NCI-H82 treated with DMSO at 0.1 percent for 48 hours (cell line): Measurements from ENCODE around the gene ESD.
"Not testable (repeated sequence)": the region's sequence is repeated elsewhere in the genome, so short reads cannot be mapped to it uniquely, and the experiment has no call there.

Source experiments
- DNase-seq: peaks from one replicate; lab custom pipeline; 2025; ENCODE audit not compliant: unreplicated experiment; lab: John Stamatoyannopoulos, UW

Gene ESD

DNA sequence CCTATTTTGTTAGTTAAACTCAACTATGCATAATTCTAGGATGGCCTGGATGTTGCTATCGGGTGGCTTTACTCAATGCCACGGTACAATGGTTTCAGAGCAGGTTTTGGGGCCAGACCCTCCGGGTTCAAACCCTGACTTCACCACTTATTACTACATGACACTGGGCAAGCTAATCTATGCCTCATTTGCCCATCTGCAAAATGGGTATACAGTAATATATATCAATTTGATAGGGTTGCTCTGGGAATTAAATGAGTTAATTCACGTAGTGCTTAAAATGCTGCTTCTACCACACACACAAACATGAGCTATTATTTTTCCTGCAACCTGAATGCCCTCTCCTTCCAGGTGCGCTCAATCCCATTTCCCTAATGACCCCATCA lies 839 bp downstream of the ESD start:
- no peak for DNase-seq

DNA sequence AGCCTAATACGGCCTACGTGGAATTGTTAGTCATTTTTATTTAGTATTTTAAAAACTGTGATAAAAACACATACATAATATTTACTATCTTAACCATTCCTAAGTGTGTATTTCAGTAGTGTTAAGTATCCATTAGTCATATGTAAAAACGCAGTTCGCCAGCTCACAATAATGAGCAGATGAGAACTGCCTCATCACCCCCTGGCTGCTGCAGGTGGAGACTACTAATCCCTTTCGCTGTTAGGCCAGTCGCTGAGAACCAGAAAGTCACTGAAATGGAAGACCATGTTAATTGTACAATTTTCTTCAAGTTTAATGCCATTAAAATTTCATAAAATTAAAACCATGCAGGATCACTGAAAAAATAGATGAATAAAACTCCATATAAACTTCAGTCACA lies 1.6 kb downstream of the ESD start:
- peak; percentile 94 for DNase-seq

DNA sequence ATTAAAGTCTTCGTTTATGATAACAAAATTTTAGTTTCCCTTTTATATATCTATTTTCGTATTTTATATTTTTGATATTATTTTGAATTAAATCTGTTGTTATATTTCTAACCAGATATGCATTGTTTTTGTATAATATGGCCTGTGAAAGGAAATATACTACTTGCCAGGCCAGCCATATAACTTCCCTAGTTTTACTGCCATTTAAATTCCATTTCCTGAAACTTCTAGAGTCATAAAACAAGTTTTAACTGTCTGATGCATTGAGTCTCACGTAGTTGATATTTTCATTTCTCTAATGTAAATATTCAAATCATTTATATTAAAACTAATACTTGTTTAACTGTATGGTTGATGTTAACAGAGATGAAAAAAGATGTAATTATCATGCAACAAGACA lies 13.5 kb downstream of the ESD start:
- DNase-seq = no peak

DNA sequence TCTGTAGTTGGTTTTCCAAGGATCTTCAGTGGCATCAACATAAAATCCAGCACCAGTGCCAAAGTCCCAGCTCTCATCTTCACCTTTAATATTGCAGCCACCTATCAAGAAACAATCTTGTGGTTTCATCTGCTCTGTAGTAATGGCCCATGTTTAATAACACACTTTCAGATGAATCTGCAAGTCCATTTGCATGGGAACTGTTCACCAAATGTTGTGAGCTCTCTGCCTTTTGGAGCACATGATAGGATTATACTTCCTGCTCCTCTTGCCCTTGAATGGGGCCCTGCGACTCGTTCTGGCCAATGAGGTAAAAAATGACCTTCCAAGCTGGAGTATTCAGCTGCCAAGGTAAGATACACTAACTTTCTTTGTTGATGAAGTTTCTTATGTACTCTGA lies 14.3 kb downstream of the ESD start:
- DNase-seq = no peak

DNA sequence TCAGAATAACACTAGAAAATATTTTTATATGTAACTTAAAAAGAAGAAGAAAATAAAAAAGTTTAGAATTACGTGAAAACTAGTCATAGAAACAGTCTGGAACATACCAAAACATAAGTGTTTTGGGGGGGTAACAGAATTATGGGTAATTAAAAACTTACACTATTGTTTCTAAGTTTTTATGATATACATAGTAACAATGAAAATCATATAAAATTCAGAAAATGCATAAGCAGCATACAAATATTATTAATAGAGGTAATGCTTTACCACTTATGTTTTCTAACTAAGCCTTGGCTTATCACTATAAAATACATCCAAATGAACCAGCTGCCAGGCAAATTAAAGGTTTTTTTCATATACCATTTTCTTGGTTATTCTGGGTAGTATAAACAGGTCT lies 14.9 kb downstream of the ESD start:
- no peak for DNase-seq

DNA sequence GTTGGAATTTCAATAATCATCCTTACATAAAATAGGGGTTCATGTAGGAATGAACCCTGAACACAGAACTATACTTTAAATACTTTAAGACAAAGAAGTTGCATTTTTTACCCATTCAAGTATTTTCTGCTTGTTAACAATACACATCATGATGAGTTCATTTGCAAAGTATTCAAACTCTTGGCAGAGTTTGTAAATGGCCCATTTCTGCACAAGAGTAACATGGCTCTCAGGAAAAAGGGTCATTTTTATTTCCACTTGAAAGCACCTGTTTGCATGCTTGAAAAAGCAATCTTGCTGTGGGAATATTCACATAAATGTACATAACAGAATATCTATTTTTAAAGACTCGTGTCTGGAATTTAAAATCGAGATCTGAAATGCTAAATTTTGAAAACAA lies 18.1 kb downstream of the ESD start:
- no peak for DNase-seq

DNA sequence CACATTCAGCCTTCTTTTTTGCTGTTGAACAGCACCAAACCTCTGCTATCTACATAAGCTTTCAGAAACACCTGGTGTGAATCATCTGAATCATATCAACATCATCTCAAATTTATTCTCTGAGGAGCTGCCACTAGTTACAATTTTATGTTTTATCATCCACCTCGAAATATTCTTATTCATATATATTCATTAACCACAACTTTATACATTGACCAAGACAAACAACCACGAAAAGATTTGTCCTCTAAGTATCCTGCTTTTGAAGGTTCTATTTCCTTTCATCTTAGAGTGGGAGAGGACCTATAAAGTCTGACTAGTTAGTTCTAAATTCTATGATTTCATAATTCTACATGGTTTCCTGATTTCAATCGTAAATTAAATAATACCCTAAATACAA lies 18.9 kb downstream of the ESD start:
- DNase-seq = no peak

DNA sequence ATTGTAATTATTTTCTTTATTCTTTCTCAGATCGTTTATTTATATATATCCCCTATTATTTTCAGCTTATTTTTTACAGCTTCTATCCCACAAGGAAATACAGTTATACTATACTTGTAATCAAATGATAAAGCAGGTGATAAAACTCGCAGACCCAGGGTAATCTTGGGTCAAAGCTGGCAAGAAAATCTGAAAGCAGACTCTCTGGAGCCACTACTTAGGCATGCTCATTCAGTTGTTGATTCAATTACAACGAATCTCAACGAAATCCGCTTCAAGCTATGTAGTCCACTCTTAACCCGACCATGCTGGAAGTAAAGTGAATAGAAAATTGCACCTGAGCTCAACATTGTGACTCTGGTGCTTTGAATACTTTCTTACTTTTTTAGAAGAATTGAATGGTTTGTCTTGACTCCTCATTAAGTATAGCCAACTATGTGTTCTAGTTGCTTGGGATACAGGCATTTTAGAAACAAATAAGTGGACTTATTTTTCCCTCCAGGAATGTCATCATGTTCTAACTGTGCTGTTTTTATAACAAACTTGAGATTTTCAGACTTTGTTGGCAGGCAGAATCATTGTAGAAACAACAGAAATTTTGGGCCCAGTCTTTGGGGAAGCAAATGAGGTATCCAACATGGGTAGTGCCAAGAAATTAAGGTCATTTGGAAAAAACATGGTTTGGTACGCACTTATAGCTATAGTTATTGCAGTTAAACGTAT lies 21.4 kb downstream of the ESD start:
- peak; percentile 41 for DNase-seq

DNA sequence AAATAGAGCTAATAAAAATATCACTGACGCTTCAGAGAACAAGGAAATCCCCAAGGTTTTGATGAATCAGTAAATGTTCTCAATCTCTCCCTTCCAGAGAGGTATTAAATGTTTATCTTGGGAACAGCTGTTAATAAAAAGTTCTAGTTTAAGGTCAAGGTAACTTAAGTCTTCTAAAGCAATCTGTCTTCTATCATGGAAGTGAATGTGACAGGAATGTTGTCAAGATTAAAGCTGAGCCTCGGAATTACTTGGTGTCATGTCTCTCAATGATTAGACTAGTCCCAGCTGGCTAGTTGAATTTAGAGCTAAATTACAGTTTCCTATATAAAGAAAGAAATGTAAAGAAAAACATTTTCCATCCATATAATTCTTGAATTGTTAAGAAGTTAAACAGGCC lies 23.4 kb downstream of the ESD start:
- DNase-seq = peak; percentile 71

DNA sequence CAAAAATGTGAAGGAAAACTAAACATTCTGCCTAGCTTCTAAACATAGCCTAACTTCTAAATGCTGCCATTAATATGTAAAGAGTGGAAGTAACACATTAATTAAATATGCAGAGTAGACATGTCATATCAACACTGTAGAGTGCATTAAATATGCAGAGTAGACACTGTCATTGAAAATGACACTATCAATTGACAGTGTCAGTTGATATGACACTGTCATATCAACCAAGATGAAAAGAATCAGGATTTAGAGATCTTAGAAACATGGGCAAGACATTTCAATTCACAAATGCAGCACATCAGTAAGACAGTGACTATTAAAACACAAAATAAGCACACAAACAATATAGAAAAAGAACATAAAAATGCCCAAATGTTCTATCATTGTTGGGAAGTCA lies 25.3 kb downstream of the ESD start:
- no peak for DNase-seq

DNA sequence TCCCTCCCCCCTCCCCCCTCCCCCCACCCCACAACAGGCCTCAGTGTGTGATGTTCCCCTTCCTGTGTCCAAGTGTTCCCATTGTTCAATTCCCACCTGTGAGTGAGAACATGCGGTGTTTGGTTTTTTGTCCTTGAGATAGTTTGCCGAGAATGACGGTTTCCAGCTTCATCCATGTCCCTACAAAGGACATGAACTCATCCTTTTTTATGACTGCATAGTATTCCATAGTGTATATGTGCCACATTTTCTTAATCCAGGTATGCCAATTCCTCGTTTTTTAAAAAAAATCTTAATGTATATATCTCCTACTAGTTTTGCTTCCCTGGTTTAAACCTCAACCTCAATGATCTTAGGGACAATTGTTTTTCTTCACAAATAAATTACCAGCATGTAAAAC lies 27.0 kb downstream of the ESD start:
- DNase-seq = not testable (repeated sequence)

DNA sequence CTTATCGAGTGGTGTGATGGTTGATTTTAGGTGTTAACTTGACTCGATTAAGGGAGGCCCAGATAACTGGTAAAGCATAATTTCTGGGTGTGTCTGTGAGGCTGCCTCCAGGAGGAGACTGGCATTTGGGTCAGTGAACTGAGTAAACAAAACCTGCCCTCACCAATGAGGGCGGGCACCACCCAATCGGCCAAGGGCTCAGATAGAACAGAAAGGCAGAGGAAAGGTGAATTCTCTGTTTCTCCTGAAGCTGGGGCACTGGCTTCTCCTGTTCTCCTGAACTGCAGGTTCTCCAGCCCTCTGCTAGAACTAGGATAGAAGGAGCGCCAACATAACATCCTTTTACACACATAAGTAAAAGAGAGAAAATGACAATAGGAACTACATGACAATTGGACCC lies 35.1 kb downstream of the ESD start:
- no peak for DNase-seq

DNA sequence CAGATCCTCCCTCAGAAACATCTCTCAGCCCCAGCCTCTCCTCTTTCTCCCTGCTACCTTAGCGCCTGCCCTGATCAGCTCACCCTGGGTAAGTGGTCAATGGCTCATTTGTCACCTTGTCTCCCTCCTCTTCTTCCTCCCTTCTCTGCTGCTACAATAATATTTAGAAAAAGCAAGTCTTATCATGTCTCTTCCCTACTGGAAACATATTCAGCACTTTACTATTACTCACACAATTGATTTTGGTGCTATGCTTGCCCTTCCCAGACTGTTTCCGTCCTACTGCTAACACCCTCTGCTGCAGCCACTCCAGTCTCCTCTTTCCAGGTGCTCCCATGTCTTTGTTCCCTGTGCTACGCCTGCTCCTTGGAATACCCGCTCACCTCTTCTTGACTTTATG lies 35.8 kb downstream of the ESD start:
- no peak for DNase-seq

DNA sequence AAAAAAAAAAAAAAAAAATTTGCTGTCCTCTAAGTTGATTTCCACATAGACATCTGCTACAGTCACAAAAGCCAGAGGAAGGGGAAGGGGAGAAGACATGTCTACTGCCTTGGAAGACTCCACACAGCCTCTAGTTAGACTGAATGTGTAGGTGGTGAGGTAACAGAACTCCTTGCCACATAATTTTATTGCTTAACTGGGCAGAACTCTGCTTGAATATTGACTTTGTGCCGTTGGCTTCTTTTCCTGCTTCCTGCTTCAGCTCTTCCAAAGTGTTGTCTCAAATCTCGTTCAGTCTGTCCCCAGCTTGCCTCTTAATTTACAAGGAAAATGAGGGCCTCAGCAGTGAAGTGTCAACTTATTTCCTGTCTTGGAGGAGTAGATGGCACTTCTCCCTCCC lies 37.1 kb downstream of the ESD start:
- DNase-seq = no peak

DNA sequence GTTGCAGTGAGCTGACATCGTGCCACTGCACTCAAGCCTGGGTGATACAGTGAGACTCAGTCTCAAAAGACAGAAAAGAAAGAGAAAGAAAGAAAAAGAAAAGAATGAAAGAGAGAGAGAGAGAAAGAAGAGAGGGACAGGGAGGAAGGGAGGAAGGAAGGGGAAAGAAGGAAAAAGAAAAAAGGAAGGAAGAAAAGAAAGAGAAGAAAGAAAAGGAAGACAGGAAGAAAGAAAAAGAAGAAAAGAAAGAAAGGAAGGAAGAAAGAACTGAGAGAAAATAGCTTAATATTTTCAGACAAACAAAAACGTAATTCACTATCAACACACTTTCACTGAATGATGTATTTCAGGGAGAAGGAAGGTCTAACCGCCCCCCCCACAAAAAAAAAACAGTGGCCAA lies 39.3 kb downstream of the ESD start:
- DNase-seq = no peak

DNA sequence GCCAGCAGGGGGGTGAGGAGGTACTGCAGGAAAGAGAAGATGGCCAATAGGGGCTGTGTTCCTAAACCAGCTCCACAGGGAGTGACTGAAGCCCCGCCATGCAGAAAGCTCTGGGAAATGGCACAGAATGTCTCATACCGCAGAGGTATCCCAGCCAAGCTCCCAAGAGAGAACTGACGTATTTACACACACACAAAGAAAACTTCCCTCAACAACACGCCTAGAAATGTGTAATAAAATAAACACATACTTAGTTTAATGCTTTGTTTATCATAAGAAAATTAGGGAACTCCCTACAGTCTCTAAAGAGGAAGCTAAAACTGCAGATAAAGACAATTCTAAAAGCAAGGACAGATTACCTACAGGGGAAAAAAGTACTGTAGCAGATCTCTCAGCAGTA lies 40.0 kb downstream of the ESD start:
- no peak for DNase-seq

DNA sequence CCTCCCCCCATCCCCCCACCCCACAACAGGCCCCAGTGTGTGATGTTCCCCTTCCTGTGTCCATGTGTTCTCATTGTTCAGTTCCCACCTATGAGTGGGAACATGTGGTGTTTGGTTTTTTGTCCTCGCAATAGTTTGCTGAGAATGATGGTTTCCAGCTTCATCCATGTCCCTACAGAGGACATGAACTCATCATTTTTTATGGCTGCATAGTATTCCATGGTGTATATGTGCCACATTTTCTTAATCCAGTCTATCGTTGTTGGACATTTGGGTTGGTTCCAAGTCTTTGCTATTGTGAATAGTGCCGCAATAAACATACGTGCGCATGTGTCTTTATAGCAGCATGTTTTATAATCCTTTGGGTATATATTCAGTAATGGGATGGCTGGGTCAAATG lies 41.5 kb downstream of the ESD start:
- not testable (repeated sequence) for DNase-seq

DNA sequence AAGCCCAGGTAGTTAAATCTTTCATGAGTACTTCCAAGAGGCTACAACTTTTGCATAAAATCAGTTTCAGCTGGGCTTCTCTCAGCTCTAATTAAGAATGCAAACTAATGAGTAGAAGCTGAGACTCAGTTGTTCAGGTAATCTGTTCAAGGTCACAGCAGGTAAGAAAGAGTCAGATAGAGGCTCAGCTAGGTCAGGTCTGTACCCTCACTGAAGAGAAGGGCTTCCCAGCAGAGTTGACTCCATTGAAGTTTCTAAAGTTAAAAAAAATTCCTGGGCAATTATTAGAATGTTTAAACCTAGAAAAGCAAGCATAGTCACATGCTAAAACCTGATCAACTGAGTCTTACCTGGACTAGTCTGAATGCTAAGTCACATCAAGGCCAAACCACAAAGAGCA lies 42.1 kb downstream of the ESD start:
- DNase-seq = no peak

DNA sequence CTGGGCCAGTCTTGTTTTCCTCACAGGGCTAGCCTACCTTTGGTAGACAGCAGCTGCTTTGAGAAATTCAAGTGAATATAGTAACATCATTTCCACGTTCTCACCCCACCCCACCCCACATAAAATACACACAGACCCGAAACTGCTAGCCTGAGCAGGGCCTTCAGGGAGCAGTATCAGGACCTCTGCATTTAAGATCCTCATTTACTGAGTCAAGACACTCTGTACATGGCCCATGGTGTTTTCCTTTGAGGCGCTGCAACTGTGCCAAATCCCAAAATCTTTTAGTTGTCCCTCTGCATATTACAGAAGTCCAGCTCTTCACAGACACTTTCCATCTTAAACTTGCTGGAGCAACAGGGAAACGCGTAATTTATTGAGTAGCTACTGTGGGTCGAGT lies 43.0 kb downstream of the ESD start:
- no peak for DNase-seq

DNA sequence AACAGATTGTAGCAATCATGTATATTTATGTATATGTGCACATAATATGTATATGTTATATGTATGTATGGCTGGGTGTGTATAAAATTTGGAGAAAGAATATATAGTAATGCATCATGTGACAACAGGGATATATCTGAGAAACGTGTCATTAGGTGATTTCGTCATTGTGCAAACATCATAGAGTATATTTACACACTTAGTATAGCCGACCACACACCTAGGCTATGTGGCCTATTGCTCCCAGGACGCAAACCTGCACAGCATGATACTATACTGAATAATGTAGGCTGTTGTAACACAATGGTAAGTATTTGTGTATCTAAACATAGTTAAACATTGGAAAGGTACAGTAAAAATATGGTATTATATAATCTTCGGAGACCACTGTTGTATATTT lies 43.8 kb downstream of the ESD start:
- DNase-seq = no peak

DNA sequence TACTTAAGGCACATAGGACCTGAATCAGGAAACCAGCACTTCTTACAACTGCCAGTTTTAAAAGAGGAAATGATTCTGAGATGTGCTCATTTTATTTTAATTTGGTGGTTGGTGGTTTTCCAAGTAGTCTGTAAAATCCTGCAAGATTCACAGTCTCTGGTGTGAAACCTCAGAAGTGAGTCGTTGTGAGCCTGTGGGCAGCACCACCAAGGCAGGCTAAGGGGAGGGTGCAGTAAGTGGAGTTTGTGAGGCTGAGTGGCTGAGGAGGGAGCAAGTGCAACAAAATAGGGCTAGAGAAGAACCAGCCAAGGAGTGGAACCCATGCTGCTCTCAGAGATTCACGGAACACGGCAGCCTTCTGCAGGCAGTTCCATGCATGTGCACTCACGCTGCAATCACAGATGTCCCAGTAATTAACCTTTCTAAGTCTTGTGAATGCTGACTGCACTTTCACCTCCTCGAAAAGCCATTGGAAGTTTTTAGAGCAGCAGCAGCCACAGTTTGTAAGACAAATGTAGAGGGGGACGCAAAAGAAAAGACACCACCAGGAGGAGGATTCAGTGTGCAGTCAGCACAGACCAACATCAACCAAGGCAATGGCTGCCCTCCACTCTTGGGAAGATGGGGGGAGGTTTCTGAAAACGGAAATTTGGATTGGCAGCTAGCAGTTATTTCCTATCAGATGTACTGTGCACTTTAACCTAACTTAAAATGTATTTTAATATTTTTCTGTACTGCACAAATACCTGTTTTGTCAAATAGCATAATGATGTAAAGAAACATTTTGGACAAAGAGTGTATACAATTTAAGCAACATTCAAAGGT lies 44.9 kb downstream of the ESD start:
- DNase-seq = no peak

DNA sequence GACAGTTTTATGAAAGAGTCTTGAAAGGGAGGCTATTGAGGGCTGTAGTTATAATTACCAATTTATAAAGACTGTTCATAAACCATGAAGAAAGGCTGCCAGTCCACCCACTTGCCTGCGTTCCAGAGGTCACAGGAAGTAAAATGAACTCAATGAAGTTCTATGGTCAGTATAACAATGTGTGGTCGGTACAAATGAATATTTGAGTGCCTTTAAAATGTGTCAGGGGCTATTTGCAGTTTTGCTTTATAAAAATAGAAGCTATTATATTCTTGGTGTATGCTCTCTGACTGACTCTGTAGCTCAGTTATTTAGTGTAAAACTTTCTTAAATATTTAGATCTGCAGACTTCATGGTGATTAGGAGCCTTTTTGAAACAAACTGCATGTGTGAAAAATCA lies 47.0 kb downstream of the ESD start:
- DNase-seq = no peak

DNA sequence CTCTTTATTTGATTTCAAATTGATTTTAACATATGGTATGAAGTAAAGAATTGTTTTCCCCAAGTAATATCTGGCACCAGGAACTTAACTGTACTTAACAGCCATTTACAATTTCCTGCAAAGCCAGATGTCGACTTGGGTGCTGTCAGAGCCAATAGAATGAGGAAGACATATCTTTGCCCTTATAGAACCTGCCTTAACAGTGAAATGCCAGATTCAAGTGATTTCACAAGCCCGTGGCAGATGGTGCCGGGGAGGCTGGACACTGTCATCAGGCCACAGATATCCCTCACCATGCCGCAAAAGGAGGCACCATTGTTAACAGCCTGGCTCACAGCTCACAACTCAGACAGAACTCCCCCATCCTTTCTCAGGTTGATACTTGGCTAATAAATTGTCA lies 48.7 kb downstream of the ESD start:
- no peak for DNase-seq
